A673 (cell line): ENCODE results near the gene GSC2. TPM values are rescaled to one million over a fixed set of nuclear protein-coding genes. Genes with fewer than 3 reads are reported as not detected.

Experiments
- BruUV-seq: library from RNA; stranded (reverse); fragments of 400-500 nt; replicated peaks from 2 replicates; lab custom pipeline; 2021; lab: Mats Ljungman, UMichigan
- CTCF ChIA-PET: fragments of 300-600 bp; sonication (Branson Sonifier 250); formaldehyde crosslinking; loops from one replicate; lab custom pipeline; 2022; ENCODE audit warnings: antibody characterized with exemption; lab: Charles Lee
- POLR2A ChIA-PET: fragments of 300-600 bp; sonication (Branson Sonifier 250); formaldehyde crosslinking; loops from one replicate; lab custom pipeline; 2022; ENCODE audit warnings: antibody characterized with exemption; ENCODE audit not compliant: low non-redundant PET; lab: Charles Lee
- DNase-seq: peaks from one replicate; pipeline ENCODE4 v3.0.0-alpha.2; 2015; ENCODE audit warnings: low spot score
- H3K27ac ChIP-seq: fragments of 200-600 bp; sonication (generic); 2 replicates; pipeline ENCODE4 v1.5.1; 2016; ENCODE audit warnings: mixed run types, low read depth, mild to moderate bottlenecking, mixed read lengths, antibody characterized with exemption, low read length; ENCODE audit not compliant: poor library complexity, severe bottlenecking
- H3K27me3 ChIP-seq: fragments of 200-600 bp; sonication (generic); replicated peaks from 2 replicates; pipeline ENCODE4 v1.6.1; 2017; ENCODE audit warnings: mixed run types, low read depth, mild to moderate bottlenecking, mixed read lengths, antibody characterized with exemption, low read length; ENCODE audit not compliant: insufficient read depth, poor library complexity
- H3K36me3 ChIP-seq: fragments of 200-600 bp; sonication (generic); 2 replicates; pipeline ENCODE4 v1.6.1; 2016; ENCODE audit warnings: mixed run types, mild to moderate bottlenecking, mixed read lengths, antibody characterized with exemption, low read length; ENCODE audit not compliant: insufficient read depth, poor library complexity, severe bottlenecking
- H3K4me1 ChIP-seq: fragments of 200-600 bp; sonication (generic); 2 replicates; pipeline ENCODE4 v1.6.1; 2017; ENCODE audit warnings: mixed run types, mild to moderate bottlenecking, mixed read lengths, antibody characterized with exemption, low read length; ENCODE audit not compliant: insufficient read depth, poor library complexity, severe bottlenecking
- H3K4me3 ChIP-seq: fragments of 200-600 bp; sonication (generic); 2 replicates; pipeline ENCODE4 v1.5.1; 2016; ENCODE audit warnings: low read depth, mixed run types, mild to moderate bottlenecking, mixed read lengths, low read length; ENCODE audit not compliant: poor library complexity, severe bottlenecking
- H3K9me3 ChIP-seq: fragments of 200-600 bp; sonication (generic); 2 replicates; pipeline ENCODE4 v1.6.1; 2016; ENCODE audit warnings: mixed run types, low read depth, mild to moderate bottlenecking, mixed read lengths, antibody characterized with exemption, low read length; ENCODE audit not compliant: poor library complexity, severe bottlenecking
- CTCF ChIP-seq: fragments of 300-800, 200-600 bp; sonication (generic); conservative IDR thresholded peaks from 2 replicates; pipeline ENCODE4 v1.5.1; 2017; ENCODE audit warnings: low read depth, mild to moderate bottlenecking, antibody characterized with exemption, low read length, moderate library complexity, mixed read lengths
- EZH2 ChIP-seq: fragments of 200-600 bp; sonication (generic); IDR thresholded peaks from 2 replicates; pipeline ENCODE4 v1.6.1; 2017; ENCODE audit warnings: borderline replicate concordance, low read depth, mild to moderate bottlenecking, mixed read lengths, antibody characterized with exemption, low read length; ENCODE audit not compliant: poor library complexity, severe bottlenecking
- intact Hi-C: fragments of 100-400 bp; cut with micrococcal nuclease; formaldehyde crosslinking; loops from one replicate; pipeline ENCODE4 v1.10.0; 2022; ENCODE audit not compliant: unreplicated experiment
- total RNA-seq: library from RNA; stranded (reverse); gene quantifications from 2 replicates; pipeline ENCODE4 v1.2.3, GENCODE V29; 2021

GSC2 gene
- total RNA-seq, 1 experiment from 2014 or later = not detected

GRCh38 chr22:19149047-19149883 is 827 bp downstream of the GSC2 start:
- H3K27me3 ChIP-seq = peaks cover 74% of the 10 kb centered on the region
- H3K4me3 ChIP-seq = no peak overlapping the region
- intact Hi-C loops = no loop called here
- H3K9me3 ChIP-seq = no peaks in the 10 kb centered on the region
- no peak for DNase-seq
- H3K4me1 ChIP-seq = no peaks in the 10 kb centered on the region
- TF ChIP-seq EZH2 = peak; percentile 99
- TF ChIP-seq CTCF = no peak
- BruUV-seq = no TSS peak
- ChIA-PET POLR2A (no interaction called here), CTCF (interaction anchor here (0.9 kb wide), 1 partner anchor 480 kb away, joined by 3 read pairs; no protein-coding TSS in a partner anchor)
- H3K36me3 ChIP-seq = no peaks in the 10 kb centered on the region
- no peak overlapping the region for H3K27ac ChIP-seq

GRCh38 chr22:19148417-19149046 is 1.6 kb downstream of the GSC2 start:
- intact Hi-C loops = no loop called here
- CTCF ChIA-PET = interaction anchor here (0.9 kb wide), 1 partner anchor 481 kb away, joined by 3 read pairs; no protein-coding TSS in a partner anchor
- Histone ChIP-seq H3K4me1 (no peaks in the 10 kb centered on the region), H3K27me3 (peaks cover 69% of the 10 kb centered on the region), H3K9me3 (no peaks in the 10 kb centered on the region), H3K27ac (no peak overlapping the region), H3K4me3 (no peak overlapping the region), H3K36me3 (no peaks in the 10 kb centered on the region)
- no TSS peak for BruUV-seq
- no peak for TF ChIP-seq CTCF
- no peak for TF ChIP-seq EZH2
- no peak for DNase-seq
- POLR2A ChIA-PET = no interaction called here

GRCh38 chr22:19147195-19147780 is 2.8 kb downstream of the GSC2 start:
- POLR2A ChIA-PET = no interaction called here
- Histone ChIP-seq H3K36me3 (peaks cover 3% of the 10 kb centered on the region), H3K27me3 (peaks cover 59% of the 10 kb centered on the region), H3K4me1 (no peaks in the 10 kb centered on the region), H3K4me3 (no peak overlapping the region), H3K9me3 (no peaks in the 10 kb centered on the region), H3K27ac (no peak overlapping the region)
- DNase-seq = no peak
- CTCF ChIA-PET = interaction anchor here (0.9 kb wide), 1 partner anchor 483 kb away, joined by 3 read pairs; no protein-coding TSS in a partner anchor
- no TSS peak for BruUV-seq
- intact Hi-C loops = no loop called here
- no peak for TF ChIP-seq EZH2
- TF ChIP-seq CTCF = no peak
